Progenitor cell of endocrine pancreas (in vitro differentiated cells): ENCODE data around the gene DNAJC17. TPM values are rescaled to one million over a fixed set of nuclear protein-coding genes. Genes with fewer than 3 reads are reported as not detected.

Source experiments
- DNase-seq: peaks from one replicate; pipeline ENCODE4 v3.0.0; 2021; ENCODE audit warnings: low spot score; ENCODE audit not compliant: unreplicated experiment
- H3K27ac Mint-ChIP-seq: 2 replicates; pipeline ENCODE4 v1.8.0; 2021; ENCODE audit warnings: mild to moderate bottlenecking, moderate library complexity, mixed read lengths
- H3K27me3 Mint-ChIP-seq: 2 replicates; pipeline ENCODE4 v1.8.0; 2021; ENCODE audit warnings: mixed read lengths
- H3K36me3 Mint-ChIP-seq: 2 replicates; pipeline ENCODE4 v1.8.0; 2022; ENCODE audit warnings: mixed read lengths; ENCODE audit not compliant: insufficient read depth
- H3K4me1 Mint-ChIP-seq: 2 replicates; pipeline ENCODE4 v1.8.0; 2021; ENCODE audit warnings: low read depth, mixed read lengths
- H3K4me3 Mint-ChIP-seq: 2 replicates; pipeline ENCODE4 v1.8.0; 2021; ENCODE audit warnings: low read depth, mild to moderate bottlenecking, moderate library complexity, mixed read lengths
- H3K9me3 Mint-ChIP-seq: 2 replicates; pipeline ENCODE4 v1.8.0; 2021; ENCODE audit warnings: low read depth, mixed read lengths
- total RNA-seq: library from RNA; stranded (reverse); gene quantifications from 2 replicates; pipeline ENCODE4 v1.2.1, GENCODE V29; 2021
- TF ChIP-seq, protein P1 (sequence below): fragments of 200-600 bp; sonication (generic); IDR thresholded peaks from one replicate; pipeline ENCODE4 v1.5.0; 2021; ENCODE audit warnings: antibody characterized with exemption, mild to moderate bottlenecking; ENCODE audit not compliant: unreplicated experiment

Gene DNAJC17
- total RNA-seq, 1 donor from 2014 or later: 41.0 TPM

DNA sequence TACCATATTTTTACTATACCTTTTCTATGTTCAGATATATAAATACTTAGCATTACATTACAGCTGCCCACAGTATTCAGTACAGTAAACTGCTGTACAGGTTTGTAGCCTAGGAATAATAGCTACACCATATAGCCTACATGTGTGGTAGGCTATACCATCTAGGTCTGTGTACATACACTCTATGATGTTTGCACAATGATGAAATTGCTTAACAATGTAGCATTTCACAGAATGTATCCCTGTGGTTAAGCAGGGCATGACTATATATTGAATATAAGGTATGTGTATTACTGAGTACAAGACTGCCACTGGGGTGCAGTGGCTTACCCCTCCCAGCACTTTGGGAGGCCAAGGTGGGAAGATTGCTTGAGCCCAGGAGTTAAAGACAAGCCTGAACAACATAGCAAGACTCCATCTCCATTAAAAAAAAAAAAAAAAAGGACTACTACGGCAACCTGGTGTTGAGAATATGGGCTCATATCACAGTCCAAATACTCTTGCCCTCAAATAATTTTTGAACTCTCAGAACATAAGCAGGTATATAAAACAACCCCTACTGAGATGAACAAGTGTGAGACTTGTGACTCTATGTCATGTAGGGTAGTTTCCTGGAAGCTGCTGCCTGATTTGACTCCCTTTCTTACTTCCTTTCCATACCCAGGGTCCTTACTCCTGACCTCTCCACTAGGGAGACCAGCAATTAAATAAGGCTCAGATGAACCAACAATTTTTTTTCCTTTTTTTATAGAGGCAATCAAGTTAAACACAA is 16.5 kb upstream of the DNAJC17 start:
- no peak for DNase-seq
- Mint-ChIP-seq H3K27ac (no peak overlapping the region), H3K9me3 (no peaks in the 10 kb centered on the region), H3K36me3 (no peaks in the 10 kb centered on the region), H3K4me3 (no peak overlapping the region), H3K4me1 (peaks cover 8% of the 10 kb centered on the region), H3K27me3 (no peaks in the 10 kb centered on the region)
- TF ChIP-seq, protein P1, sequence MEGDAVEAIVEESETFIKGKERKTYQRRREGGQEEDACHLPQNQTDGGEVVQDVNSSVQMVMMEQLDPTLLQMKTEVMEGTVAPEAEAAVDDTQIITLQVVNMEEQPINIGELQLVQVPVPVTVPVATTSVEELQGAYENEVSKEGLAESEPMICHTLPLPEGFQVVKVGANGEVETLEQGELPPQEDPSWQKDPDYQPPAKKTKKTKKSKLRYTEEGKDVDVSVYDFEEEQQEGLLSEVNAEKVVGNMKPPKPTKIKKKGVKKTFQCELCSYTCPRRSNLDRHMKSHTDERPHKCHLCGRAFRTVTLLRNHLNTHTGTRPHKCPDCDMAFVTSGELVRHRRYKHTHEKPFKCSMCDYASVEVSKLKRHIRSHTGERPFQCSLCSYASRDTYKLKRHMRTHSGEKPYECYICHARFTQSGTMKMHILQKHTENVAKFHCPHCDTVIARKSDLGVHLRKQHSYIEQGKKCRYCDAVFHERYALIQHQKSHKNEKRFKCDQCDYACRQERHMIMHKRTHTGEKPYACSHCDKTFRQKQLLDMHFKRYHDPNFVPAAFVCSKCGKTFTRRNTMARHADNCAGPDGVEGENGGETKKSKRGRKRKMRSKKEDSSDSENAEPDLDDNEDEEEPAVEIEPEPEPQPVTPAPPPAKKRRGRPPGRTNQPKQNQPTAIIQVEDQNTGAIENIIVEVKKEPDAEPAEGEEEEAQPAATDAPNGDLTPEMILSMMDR: no peak

DNA sequence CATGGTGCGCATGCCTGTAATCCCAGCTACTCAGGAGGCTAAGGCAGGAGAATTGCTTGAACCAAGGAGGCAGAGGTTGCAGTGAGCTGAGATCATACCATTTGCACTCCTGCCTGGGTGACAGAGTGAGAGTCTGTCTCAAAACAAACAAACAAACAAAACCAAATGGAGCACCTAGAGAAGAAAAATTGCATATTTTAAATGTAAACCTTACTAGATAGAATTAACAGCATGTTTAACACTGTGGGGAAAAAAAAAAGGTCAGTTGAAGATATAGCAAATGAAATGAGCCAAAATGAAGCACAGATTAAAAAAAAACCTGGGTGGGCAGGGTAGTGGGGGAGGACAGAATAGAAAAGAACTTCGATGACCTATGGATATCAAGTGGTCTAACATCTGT is 13.9 kb upstream of the DNAJC17 start:
- H3K4me1 Mint-ChIP-seq: peaks cover 6% of the 10 kb centered on the region
- no peak for DNase-seq
- H3K9me3 Mint-ChIP-seq: no peaks in the 10 kb centered on the region
- no peaks in the 10 kb centered on the region for H3K27me3 Mint-ChIP-seq
- H3K36me3 Mint-ChIP-seq: no peaks in the 10 kb centered on the region
- H3K27ac Mint-ChIP-seq: no peak overlapping the region
- no peak overlapping the region for H3K4me3 Mint-ChIP-seq
- TF ChIP-seq, protein P1: no peak

DNA sequence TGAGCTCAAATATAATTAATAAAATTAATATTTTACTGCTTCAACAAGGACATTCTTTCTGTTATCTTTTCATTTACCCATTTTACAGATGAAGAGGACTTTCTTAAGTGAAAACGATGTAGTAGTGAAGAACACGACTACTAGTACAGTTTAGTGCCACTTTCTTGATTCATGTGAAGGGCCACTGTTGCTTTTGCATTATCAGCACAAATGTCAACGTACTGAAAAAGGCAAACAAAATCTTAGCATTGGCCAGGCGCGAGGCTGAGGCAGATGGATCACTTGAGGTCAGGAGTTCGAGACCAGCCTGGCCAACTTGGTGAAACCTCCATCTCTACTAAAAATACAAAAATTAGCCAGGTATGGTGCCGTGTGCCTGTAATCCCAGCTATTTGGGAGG is 11.8 kb upstream of the DNAJC17 start:
- TF ChIP-seq, protein P1: no peak

DNA sequence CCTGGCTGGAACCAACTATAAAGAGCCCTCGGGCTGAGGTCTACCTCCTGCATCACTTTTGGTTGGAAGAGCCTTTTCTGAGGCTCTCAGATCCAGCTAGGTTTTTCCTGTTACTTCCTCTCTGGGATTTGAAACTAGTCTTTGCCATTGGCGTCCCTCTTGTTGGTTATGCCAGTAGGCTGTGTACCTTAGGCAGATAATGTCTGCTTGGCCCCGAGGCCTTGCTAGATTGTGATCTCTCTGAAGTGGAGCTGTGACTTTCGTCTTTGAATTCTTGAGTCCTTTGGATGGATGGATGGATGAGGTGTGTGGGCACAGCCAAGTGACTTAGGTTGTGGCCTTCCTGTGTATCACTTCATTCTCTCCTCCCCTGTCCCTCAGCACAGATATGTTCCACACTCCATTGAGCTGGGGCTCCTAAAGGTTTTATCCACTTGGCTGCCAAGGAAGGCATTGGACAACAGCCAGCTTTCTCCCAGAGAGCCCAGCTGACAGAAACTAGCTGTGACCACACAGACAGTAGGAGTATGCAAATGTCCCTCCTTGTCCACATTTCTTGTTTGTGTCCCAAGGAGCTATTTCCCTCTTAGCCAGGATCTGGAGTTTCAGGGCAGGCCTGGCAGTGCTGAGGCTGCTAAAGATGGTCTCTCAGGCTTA is 7.9 kb upstream of the DNAJC17 start:
- Mint-ChIP-seq H3K4me3 (no peak overlapping the region), H3K4me1 (no peaks in the 10 kb centered on the region), H3K9me3 (no peaks in the 10 kb centered on the region), H3K36me3 (peaks cover 6% of the 10 kb centered on the region), H3K27me3 (no peaks in the 10 kb centered on the region), H3K27ac (no peak overlapping the region)
- no peak for DNase-seq
- TF ChIP-seq, protein P1: no peak

More for the DNA sequence above, 11.8 kb upstream of the DNAJC17 start:
- no peaks in the 10 kb centered on the region for H3K9me3 Mint-ChIP-seq
- H3K36me3 Mint-ChIP-seq: peaks cover 6% of the 10 kb centered on the region
- H3K4me3 Mint-ChIP-seq: no peak overlapping the region
- peaks cover 2% of the 10 kb centered on the region for H3K4me1 Mint-ChIP-seq
- no peak overlapping the region for H3K27ac Mint-ChIP-seq
- H3K27me3 Mint-ChIP-seq: no peaks in the 10 kb centered on the region
- no peak for DNase-seq

DNA sequence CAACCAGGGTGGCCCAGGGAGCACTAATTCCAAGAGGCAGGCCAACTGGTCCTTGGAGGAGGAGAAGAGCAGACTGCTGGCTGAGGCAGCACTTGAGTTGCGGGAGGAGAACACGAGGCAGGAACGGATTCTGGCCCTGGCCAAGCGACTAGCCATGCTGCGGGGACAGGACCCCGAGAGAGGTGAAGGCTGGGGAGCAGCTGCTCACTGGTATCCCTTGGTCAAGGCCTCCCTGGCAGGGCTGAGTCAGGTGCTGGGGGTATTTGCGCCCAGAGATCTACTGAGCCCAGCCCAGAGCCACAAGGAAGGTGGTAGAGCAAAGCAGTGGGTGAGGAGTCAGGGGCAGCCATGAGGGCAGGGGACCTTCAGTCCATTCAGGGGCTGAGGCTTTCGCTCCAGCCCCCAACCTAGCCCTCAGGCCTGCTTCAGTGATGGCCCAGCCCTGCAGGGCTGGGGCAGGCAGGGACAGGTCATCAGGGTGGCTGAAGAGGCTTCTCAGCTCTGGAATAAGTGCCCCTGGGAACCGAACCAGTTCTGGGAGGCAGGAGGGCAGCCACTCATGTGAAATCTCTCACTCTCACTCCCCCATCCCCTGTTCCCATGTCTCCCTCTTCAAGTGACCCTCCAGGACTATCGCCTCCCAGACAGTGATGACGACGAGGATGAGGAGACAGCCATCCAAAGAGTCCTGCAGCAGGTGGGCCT is 5.6 kb upstream of the DNAJC17 start:
- Mint-ChIP-seq H3K27me3 (no peaks in the 10 kb centered on the region), H3K27ac (no peak overlapping the region), H3K9me3 (no peaks in the 10 kb centered on the region), H3K4me1 (peaks cover 5% of the 10 kb centered on the region), H3K36me3 (peaks cover 6% of the 10 kb centered on the region), H3K4me3 (no peak overlapping the region)
- TF ChIP-seq, protein P1: no peak
- DNase-seq: no peak
